Suprapubic skin (tissue), 3 donors: ENCODE data around the gene UGDH.

Experiments
- CTCF ChIP-seq, 2 donors: fragments of 200-600 bp in 1 of 2; fragments of 450-650 bp in 1 of 2; sonication (generic) in 1 of 2; IDR thresholded peaks; one replicate each; pipeline ENCODE4 v1.5.1; 2016 to 2019; ENCODE audit warnings: antibody characterized with exemption in 2 of 2, mild to moderate bottlenecking in 1 of 2, moderate library complexity in 1 of 2
- EP300 ChIP-seq: sonication (generic); formaldehyde crosslinking; IDR thresholded peaks from one replicate; pipeline ENCODE4 v1.6.1; 2017; ENCODE audit warnings: antibody characterized with exemption

GRCh38 chr4:39502019-39502663 lies 25.1 kb downstream of the UGDH start:
- no peak for TF ChIP-seq CTCF (IDR thresholded peaks at IDR 0.05)
- no peak for TF ChIP-seq EP300
